Measurements from ENCODE around the gene E2F8.
A peak's percentile ranks its signal among the peaks of the same experiment; 100 is the strongest.

The E2F8 gene

GRCh38 chr11:19252394-19253152 is 11.8 kb upstream of the E2F8 start:
- no peak for TF ChIP-seq CTCF (IDR thresholded peaks at IDR 0.05; ENCODE audit: insufficient read depth, low read depth, low read length, missing control alignments)
- no peak overlapping the region for H3K4me3 ChIP-seq (ENCODE audit: low read length)
- DNase-seq (ENCODE audit: low read depth), result no peak

GRCh38 chr11:19251577-19251976 is 10.8 kb upstream of the E2F8 start:
- no peak for DNase-seq (ENCODE audit: low read depth)
- no peak overlapping the region for H3K4me3 ChIP-seq (ENCODE audit: low read length)
- TF ChIP-seq CTCF (IDR thresholded peaks at IDR 0.05; ENCODE audit: insufficient read depth, low read depth, low read length, missing control alignments), result no peak

GRCh38 chr11:19246816-19247215 is 6.1 kb upstream of the E2F8 start:
- TF ChIP-seq CTCF (IDR thresholded peaks at IDR 0.05; ENCODE audit: insufficient read depth, low read depth, low read length, missing control alignments), result no peak
- H3K4me3 ChIP-seq (ENCODE audit: low read length), result no peak overlapping the region
- no peak for DNase-seq (ENCODE audit: low read depth)

DNA sequence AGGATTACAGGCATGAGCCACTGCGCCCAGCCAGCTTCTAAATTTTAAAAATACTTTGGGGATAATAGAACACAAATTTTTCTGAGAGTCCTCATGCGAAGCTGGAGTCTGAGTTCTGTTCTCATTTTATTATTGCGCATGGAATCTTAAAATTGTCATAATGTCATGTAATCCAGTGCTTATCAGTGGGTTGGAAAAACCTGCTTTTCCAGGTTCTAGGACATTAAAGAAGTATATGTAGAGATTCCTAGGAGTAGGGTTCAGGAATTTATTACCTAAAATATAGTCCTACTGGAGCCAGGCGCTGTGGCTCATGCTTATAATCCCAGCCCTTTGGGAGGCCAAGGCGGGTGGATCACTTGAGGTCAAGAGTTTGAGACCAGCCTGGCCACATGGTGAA is 4.6 kb upstream of the E2F8 start:
- TF ChIP-seq CTCF (IDR thresholded peaks at IDR 0.05; ENCODE audit: insufficient read depth, low read depth, low read length, missing control alignments), result no peak
- DNase-seq (ENCODE audit: low read depth), result no peak
- no peak overlapping the region for H3K4me3 ChIP-seq (ENCODE audit: low read length)

GRCh38 chr11:19244621-19245020 is 3.9 kb upstream of the E2F8 start:
- DNase-seq (ENCODE audit: low read depth), result peak; percentile 97
- TF ChIP-seq CTCF (IDR thresholded peaks at IDR 0.05; ENCODE audit: insufficient read depth, low read depth, low read length, missing control alignments), result no peak
- H3K4me3 ChIP-seq (ENCODE audit: low read length), result peak overlapping the region; percentile 44

DNA sequence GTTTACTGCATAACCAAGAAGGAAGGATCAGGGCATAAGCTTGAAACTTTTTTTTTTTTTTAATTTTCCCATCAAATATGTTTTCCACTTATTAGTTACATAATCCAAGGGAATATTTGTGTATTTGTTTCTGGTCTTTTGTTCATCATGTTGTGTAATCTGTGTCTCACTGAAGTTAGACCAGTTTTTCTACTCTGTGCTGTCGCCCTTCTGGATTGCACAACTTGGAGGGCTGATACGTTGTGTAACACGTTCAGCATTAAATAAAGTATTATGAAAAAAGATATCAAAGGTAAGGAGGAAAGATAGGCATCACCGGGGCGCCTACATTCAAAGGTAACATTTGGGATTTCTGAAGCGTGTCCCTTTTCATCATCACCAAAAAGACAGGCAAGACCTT is 3.3 kb upstream of the E2F8 start:
- TF ChIP-seq CTCF (IDR thresholded peaks at IDR 0.05; ENCODE audit: insufficient read depth, low read depth, low read length, missing control alignments), result no peak
- DNase-seq (ENCODE audit: low read depth), result peak; percentile 95
- peak overlapping the region; percentile 44 for H3K4me3 ChIP-seq (ENCODE audit: low read length)

- no peak overlapping the region for H3K4me3 ChIP-seq (ENCODE audit: low read length)
- no peak for TF ChIP-seq CTCF (IDR thresholded peaks at IDR 0.05; ENCODE audit: insufficient read depth, low read depth, low read length, missing control alignments)
Observed at GRCh38 chr11:19243613-19244012, 2.9 kb upstream of the E2F8 start.

More at GRCh38 chr11:19243613-19244012, 2.9 kb upstream of the E2F8 start:
- DNase-seq (ENCODE audit: low read depth), result peak; percentile 45
